SK-N-SH treated with all-trans-retinoic acid at 6 μM for 48 hours (cell line): ENCODE measurements around the gene TLE7.

ENCODE experiments used
- ISL1 ChIP-seq: fragments of 250-450 bp; sonication (Bioruptor Pico); IDR thresholded peaks from 2 replicates; pipeline ENCODE4 v2.1.2; 2022; ENCODE audit warnings: mild to moderate bottlenecking, moderate library complexity
- OSR1 ChIP-seq: fragments of 250-450 bp; sonication (Bioruptor Pico); IDR thresholded peaks from 2 replicates; pipeline ENCODE4 v1.8.0; 2022; ENCODE audit warnings: moderate library complexity, mild to moderate bottlenecking, inconsistent platforms
- RARB ChIP-seq: fragments of 250-450 bp; sonication (Bioruptor Pico); IDR thresholded peaks from 2 replicates; pipeline ENCODE4 v1.8.0; 2021; ENCODE audit warnings: mild to moderate bottlenecking, moderate library complexity
- ZFP3 ChIP-seq: fragments of 250-450 bp; sonication (Bioruptor Pico); IDR thresholded peaks from 2 replicates; pipeline ENCODE4 v1.5.0; 2020; ENCODE audit warnings: mild to moderate bottlenecking, moderate library complexity
- ZNF565 ChIP-seq: fragments of 450-650 bp; formaldehyde crosslinking; conservative IDR thresholded peaks from 2 replicates; pipeline ENCODE4 v1.5.0; 2020; ENCODE audit warnings: low read depth, mild to moderate bottlenecking, moderate library complexity
- ZNF70 ChIP-seq: fragments of 450-650 bp; formaldehyde crosslinking; IDR thresholded peaks from 2 replicates; pipeline ENCODE4 v1.5.0; 2020; ENCODE audit warnings: mild to moderate bottlenecking, moderate library complexity
- TF ChIP-seq, protein P1 (sequence below): fragments of 250-450 bp; sonication (Bioruptor Pico); IDR thresholded peaks from 2 replicates; pipeline ENCODE4 v1.8.0; 2020; ENCODE audit warnings: mild to moderate bottlenecking, moderate library complexity, borderline replicate concordance
- TF ChIP-seq, protein P2 (sequence below): fragments of 250-450 bp; sonication (Bioruptor Pico); IDR thresholded peaks from 2 replicates; pipeline ENCODE4 v1.8.0; 2021; ENCODE audit warnings: low read depth, mild to moderate bottlenecking, moderate library complexity, borderline replicate concordance
- TF ChIP-seq, protein P3 (sequence below): fragments of 250-450 bp; sonication (Bioruptor Pico); IDR thresholded peaks from 2 replicates; pipeline ENCODE4 v1.5.0; 2020; ENCODE audit warnings: mild to moderate bottlenecking, moderate library complexity
- TF ChIP-seq, protein P4 (sequence below): fragments of 250-450 bp; sonication (Bioruptor Pico); IDR thresholded peaks from 2 replicates; pipeline ENCODE4 v1.5.1; 2020; ENCODE audit warnings: low read depth, mild to moderate bottlenecking, moderate library complexity

DNA sequence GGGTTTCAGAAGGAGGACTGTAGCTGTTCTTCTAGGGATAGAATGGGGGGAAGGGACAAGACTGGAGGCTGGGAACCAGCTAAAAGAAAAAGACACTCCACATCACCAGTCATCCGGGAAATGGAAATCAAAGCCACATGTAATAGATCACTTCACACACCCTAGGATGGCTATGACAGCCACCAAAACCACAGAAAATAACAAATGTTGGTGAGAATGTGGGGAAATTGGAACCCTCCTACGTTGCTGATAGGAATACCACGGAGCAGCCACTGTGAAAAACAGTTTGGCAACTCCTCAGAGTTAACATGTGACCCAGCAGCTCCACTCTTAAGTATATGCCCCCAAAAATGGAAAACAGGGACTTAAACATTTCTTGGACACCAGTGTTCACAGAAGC lies 2.3 kb downstream of the TLE7 start:
- TF ChIP-seq OSR1 (CRISPR knock-in tag) = no peak
- TF ChIP-seq ISL1 = no peak
- no peak for TF ChIP-seq ZFP3 (CRISPR knock-in tag)
- TF ChIP-seq, protein P1, sequence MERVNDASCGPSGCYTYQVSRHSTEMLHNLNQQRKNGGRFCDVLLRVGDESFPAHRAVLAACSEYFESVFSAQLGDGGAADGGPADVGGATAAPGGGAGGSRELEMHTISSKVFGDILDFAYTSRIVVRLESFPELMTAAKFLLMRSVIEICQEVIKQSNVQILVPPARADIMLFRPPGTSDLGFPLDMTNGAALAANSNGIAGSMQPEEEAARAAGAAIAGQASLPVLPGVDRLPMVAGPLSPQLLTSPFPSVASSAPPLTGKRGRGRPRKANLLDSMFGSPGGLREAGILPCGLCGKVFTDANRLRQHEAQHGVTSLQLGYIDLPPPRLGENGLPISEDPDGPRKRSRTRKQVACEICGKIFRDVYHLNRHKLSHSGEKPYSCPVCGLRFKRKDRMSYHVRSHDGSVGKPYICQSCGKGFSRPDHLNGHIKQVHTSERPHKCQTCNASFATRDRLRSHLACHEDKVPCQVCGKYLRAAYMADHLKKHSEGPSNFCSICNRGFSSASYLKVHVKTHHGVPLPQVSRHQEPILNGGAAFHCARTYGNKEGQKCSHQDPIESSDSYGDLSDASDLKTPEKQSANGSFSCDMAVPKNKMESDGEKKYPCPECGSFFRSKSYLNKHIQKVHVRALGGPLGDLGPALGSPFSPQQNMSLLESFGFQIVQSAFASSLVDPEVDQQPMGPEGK (CRISPR knock-in tag) = no peak
- no peak for TF ChIP-seq RARB (CRISPR knock-in tag)
- TF ChIP-seq ZNF565 (CRISPR knock-in tag) = no peak
- TF ChIP-seq, protein P2, sequence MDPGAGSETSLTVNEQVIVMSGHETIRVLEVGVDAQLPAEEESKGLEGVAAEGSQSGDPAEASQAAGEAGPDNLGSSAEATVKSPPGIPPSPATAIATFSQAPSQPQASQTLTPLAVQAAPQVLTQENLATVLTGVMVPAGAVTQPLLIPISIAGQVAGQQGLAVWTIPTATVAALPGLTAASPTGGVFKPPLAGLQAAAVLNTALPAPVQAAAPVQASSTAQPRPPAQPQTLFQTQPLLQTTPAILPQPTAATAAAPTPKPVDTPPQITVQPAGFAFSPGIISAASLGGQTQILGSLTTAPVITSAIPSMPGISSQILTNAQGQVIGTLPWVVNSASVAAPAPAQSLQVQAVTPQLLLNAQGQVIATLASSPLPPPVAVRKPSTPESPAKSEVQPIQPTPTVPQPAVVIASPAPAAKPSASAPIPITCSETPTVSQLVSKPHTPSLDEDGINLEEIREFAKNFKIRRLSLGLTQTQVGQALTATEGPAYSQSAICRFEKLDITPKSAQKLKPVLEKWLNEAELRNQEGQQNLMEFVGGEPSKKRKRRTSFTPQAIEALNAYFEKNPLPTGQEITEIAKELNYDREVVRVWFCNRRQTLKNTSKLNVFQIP = no peak
- TF ChIP-seq, protein P3, sequence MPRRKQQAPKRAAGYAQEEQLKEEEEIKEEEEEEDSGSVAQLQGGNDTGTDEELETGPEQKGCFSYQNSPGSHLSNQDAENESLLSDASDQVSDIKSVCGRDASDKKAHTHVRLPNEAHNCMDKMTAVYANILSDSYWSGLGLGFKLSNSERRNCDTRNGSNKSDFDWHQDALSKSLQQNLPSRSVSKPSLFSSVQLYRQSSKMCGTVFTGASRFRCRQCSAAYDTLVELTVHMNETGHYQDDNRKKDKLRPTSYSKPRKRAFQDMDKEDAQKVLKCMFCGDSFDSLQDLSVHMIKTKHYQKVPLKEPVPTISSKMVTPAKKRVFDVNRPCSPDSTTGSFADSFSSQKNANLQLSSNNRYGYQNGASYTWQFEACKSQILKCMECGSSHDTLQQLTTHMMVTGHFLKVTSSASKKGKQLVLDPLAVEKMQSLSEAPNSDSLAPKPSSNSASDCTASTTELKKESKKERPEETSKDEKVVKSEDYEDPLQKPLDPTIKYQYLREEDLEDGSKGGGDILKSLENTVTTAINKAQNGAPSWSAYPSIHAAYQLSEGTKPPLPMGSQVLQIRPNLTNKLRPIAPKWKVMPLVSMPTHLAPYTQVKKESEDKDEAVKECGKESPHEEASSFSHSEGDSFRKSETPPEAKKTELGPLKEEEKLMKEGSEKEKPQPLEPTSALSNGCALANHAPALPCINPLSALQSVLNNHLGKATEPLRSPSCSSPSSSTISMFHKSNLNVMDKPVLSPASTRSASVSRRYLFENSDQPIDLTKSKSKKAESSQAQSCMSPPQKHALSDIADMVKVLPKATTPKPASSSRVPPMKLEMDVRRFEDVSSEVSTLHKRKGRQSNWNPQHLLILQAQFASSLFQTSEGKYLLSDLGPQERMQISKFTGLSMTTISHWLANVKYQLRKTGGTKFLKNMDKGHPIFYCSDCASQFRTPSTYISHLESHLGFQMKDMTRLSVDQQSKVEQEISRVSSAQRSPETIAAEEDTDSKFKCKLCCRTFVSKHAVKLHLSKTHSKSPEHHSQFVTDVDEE = no peak
- TF ChIP-seq ZNF70 = no peak
- TF ChIP-seq, protein P4, sequence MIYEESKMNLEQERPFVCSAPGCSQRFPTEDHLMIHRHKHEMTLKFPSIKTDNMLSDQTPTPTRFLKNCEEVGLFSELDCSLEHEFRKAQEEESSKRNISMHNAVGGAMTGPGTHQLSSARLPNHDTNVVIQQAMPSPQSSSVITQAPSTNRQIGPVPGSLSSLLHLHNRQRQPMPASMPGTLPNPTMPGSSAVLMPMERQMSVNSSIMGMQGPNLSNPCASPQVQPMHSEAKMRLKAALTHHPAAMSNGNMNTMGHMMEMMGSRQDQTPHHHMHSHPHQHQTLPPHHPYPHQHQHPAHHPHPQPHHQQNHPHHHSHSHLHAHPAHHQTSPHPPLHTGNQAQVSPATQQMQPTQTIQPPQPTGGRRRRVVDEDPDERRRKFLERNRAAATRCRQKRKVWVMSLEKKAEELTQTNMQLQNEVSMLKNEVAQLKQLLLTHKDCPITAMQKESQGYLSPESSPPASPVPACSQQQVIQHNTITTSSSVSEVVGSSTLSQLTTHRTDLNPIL = no peak
